Liver (tissue), 3 donors: Measurements from ENCODE around the gene CFAP299.

Source experiments
- CTCF ChIP-seq: fragments of 150-350 bp; IDR thresholded peaks from 2 replicates; pipeline ENCODE4 v1.5.1; 2017; ENCODE audit warnings: improper control_type of control experiment, low read depth, low read length; ENCODE audit not compliant: missing input control
- FOXA1 ChIP-seq: IDR thresholded peaks from 2 replicates; pipeline ENCODE4 v1.6.1; 2016; ENCODE audit warnings: antibody characterized with exemption
- GABPA ChIP-seq, 2 donors: IDR thresholded peaks in 1 of 2; conservative IDR thresholded peaks in 1 of 2; 2 replicates each; pipeline ENCODE4 v1.6.1; 2016; ENCODE audit warnings: antibody characterized with exemption in 2 of 2, mild to moderate bottlenecking in 1 of 2, moderate library complexity in 1 of 2
- JUND ChIP-seq, 2 donors: IDR thresholded peaks; 2 replicates each; pipeline ENCODE4 v1.6.1; 2016; ENCODE audit warnings: antibody characterized with exemption in 2 of 2
- MAX ChIP-seq: IDR thresholded peaks from 2 replicates; pipeline ENCODE4 v1.6.1; 2016; ENCODE audit warnings: antibody characterized with exemption
- RAD21 ChIP-seq, 2 donors: IDR thresholded peaks; 2 replicates each; pipeline ENCODE4 v1.6.1; 2016; ENCODE audit warnings: antibody characterized with exemption in 2 of 2, mild to moderate bottlenecking in 2 of 2
- TAF1 ChIP-seq: conservative IDR thresholded peaks from 2 replicates; pipeline ENCODE4 v1.6.1; 2016; ENCODE audit warnings: antibody characterized with exemption, mild to moderate bottlenecking
- YY1 ChIP-seq: IDR thresholded peaks from 2 replicates; pipeline ENCODE4 v1.6.1; 2016; ENCODE audit warnings: antibody characterized with exemption, mild to moderate bottlenecking
- TF ChIP-seq, protein P1 (sequence below): IDR thresholded peaks from 2 replicates; pipeline ENCODE4 v1.6.1; 2016; ENCODE audit warnings: antibody characterized with exemption, mild to moderate bottlenecking
- TF ChIP-seq, protein P2 (sequence below): IDR thresholded peaks from 2 replicates; pipeline ENCODE4 v1.6.1; 2016; ENCODE audit warnings: antibody characterized with exemption
- TF ChIP-seq, protein P3 (sequence below): IDR thresholded peaks from 2 replicates; pipeline ENCODE4 v1.6.1; 2016; ENCODE audit warnings: antibody characterized with exemption
- donor health status: healthy.
- donor health status: healthy.

DNA sequence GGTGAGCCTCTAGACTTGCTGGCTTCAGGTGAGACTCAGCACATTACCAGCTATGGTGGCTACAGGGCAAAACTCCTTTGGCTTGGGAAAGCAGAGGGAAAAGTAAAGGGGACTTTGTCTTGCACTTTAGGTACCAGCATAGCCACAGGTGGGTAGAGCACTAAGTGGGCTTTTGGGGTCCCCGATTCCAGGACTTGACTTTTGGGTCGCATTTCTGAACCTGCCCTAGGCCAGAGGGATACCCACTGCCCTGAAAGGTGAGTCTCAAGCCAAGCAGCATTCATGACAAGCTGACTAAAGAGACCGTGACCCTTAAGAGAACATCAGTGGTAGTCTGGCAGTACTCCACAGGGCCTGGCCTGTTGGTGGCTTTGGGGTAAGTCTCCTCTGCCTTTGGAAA is 224.8 kb downstream of the CFAP299 start:
- TF ChIP-seq CTCF = no peak
- no peak for TF ChIP-seq MAX
- no peak for TF ChIP-seq FOXA1
- no peak for TF ChIP-seq JUND (IDR thresholded peaks at IDR 0.05)
- TF ChIP-seq GABPA (IDR thresholded peaks at IDR 0.05 in 1 of 2, conservative IDR thresholded peaks at IDR 0.05 in 1 of 2) = no peak
- TF ChIP-seq TAF1 = no peak
- no peak for TF ChIP-seq RAD21 (IDR thresholded peaks at IDR 0.05)
- TF ChIP-seq, protein P1, sequence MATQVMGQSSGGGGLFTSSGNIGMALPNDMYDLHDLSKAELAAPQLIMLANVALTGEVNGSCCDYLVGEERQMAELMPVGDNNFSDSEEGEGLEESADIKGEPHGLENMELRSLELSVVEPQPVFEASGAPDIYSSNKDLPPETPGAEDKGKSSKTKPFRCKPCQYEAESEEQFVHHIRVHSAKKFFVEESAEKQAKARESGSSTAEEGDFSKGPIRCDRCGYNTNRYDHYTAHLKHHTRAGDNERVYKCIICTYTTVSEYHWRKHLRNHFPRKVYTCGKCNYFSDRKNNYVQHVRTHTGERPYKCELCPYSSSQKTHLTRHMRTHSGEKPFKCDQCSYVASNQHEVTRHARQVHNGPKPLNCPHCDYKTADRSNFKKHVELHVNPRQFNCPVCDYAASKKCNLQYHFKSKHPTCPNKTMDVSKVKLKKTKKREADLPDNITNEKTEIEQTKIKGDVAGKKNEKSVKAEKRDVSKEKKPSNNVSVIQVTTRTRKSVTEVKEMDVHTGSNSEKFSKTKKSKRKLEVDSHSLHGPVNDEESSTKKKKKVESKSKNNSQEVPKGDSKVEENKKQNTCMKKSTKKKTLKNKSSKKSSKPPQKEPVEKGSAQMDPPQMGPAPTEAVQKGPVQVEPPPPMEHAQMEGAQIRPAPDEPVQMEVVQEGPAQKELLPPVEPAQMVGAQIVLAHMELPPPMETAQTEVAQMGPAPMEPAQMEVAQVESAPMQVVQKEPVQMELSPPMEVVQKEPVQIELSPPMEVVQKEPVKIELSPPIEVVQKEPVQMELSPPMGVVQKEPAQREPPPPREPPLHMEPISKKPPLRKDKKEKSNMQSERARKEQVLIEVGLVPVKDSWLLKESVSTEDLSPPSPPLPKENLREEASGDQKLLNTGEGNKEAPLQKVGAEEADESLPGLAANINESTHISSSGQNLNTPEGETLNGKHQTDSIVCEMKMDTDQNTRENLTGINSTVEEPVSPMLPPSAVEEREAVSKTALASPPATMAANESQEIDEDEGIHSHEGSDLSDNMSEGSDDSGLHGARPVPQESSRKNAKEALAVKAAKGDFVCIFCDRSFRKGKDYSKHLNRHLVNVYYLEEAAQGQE = no peak
- TF ChIP-seq, protein P2, sequence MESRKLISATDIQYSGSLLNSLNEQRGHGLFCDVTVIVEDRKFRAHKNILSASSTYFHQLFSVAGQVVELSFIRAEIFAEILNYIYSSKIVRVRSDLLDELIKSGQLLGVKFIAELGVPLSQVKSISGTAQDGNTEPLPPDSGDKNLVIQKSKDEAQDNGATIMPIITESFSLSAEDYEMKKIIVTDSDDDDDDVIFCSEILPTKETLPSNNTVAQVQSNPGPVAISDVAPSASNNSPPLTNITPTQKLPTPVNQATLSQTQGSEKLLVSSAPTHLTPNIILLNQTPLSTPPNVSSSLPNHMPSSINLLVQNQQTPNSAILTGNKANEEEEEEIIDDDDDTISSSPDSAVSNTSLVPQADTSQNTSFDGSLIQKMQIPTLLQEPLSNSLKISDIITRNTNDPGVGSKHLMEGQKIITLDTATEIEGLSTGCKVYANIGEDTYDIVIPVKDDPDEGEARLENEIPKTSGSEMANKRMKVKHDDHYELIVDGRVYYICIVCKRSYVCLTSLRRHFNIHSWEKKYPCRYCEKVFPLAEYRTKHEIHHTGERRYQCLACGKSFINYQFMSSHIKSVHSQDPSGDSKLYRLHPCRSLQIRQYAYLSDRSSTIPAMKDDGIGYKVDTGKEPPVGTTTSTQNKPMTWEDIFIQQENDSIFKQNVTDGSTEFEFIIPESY = no peak
- TF ChIP-seq YY1 = no peak
- TF ChIP-seq, protein P3, sequence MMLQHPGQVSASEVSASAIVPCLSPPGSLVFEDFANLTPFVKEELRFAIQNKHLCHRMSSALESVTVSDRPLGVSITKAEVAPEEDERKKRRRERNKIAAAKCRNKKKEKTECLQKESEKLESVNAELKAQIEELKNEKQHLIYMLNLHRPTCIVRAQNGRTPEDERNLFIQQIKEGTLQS = no peak
